ENCODE data around the gene ARID3A.

DNA sequence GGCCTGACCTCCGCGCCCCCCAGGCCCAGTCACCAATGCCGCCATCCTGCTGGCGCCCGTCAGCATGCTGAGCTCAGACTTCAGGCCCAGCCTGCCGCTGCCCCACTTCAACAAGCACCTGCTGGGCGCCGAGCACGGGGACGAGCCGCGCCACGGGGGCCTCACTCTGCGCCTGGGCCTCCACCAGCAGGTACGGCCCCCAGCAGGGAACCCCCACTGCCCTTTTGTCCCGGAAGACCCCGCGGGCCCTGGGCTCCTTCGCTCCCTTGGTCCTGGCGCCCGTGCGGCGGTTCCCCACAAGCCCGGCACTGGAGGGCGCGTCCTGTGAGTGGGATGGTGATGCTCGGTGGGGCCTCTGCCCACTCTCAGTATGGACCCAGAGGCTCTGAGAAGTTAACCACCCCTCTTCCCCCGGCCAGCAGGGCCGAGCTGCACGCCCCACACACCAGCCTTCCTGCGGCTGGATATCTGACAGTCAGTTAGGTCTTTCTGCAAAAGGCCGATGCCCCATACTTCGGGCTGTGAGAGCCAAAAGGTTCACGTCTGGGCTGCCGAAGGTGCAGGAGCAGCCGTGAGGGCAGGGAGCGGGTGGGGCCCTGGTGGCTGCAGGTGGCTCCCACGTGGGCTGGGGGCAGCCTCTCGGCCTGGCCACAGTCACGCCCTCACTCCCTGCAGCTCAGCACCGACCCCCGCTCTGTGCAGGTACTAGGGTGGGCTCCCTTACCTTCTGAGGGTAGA, 66.3 kb downstream of the ARID3A start:
- no peak for TF ChIP-seq POLR2A (IDR thresholded peaks at IDR 0.05; ENCODE audit: low read length)
- TF ChIP-seq GATA1 (IDR thresholded peaks at IDR 0.05; ENCODE audit: low read depth, low read length) = no peak

Measured in erythroblast (primary cell).